Kidney epithelial cell (primary cell): ENCODE results near the gene STOML1. TPM values are rescaled to one million over a fixed set of nuclear protein-coding genes. Genes with fewer than 3 reads are reported as not detected.

Source experiments
- DNase-seq: peaks from one replicate; pipeline ENCODE4 v3.0.0-alpha.2; 2010; ENCODE audit warnings: low read depth
- H3K27me3 ChIP-seq: 2 replicates; pipeline ENCODE4 v1.6.0; 2011; ENCODE audit warnings: low read length; ENCODE audit not compliant: control insufficient read depth, insufficient read depth
- H3K36me3 ChIP-seq: 2 replicates; pipeline ENCODE4 v1.5.1; 2011; ENCODE audit warnings: low read length; ENCODE audit not compliant: control insufficient read depth, insufficient read depth
- H3K4me3 ChIP-seq: 2 replicates; pipeline ENCODE4 v1.5.1; 2011; ENCODE audit warnings: low read depth, mild to moderate bottlenecking, control low read depth, low read length
- CTCF ChIP-seq: IDR thresholded peaks from 2 replicates; pipeline ENCODE4 v1.5.1; 2011; ENCODE audit warnings: mild to moderate bottlenecking, moderate library complexity, low read length, control low read depth, inconsistent platforms; ENCODE audit not compliant: insufficient read depth, poor library complexity, severe bottlenecking
- total RNA-seq: library from RNA; depleted of rRNA; stranded (reverse); fragments of >200 nt; gene quantifications from 2 replicates; pipeline ENCODE4 v1.2.3, GENCODE V29; 2015

STOML1 gene
- total RNA-seq, 1 donor from 2014 or later: 18.3 TPM

DNA sequence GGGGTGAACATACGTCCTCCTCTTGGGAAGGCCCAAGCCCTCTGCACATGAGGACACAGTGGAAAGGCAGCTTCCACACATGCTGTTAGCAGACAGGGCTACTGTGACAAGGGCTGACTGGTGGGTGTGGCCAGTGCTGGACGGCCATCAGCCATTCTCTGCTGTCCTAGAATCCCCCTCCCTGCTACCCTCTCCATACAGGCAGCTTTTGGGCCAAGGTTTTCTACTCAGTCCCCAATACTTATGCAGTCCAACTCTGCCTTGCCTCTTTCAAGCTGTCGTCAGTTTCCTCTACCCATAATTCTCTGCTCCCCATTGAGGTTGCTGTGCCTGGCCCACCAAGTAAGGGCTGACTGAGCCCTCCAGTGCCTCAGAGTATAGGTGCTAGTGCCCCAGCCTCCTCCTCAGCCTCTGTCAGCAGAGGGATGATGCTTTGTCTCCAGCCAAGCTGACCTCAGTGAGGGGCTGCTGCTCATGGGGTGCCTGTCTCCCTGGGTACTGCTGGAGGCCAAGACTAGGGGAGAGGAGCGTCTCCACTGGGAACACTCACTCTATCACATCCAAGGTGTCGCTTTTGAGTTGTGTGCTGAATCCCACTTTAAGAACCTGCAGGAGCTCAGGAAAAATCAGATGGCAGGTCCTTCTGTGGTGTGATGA is 63.0 kb downstream of the STOML1 start:
- no peak for TF ChIP-seq CTCF

More for the DNA sequence above, 63.0 kb downstream of the STOML1 start:
- DNase-seq: no peak
- no peaks in the 10 kb centered on the region for H3K27me3 ChIP-seq
- no peak overlapping the region for H3K4me3 ChIP-seq
- no peaks in the 10 kb centered on the region for H3K36me3 ChIP-seq

Other genes with a start within 250 kb of the STOML1 start
- gene INSYN1, start 238.9 kb downstream of the STOML1 start, total RNA-seq: 1.3 and 3.1 TPM in 2 replicates
- not detected in 2 replicates for gene TBC1D21, start 118.7 kb downstream of the STOML1 start, total RNA-seq
- gene LOXL1, start 65.8 kb downstream of the STOML1 start, total RNA-seq: 67.2 and 81.3 TPM in 2 replicates
- gene PML, start 2.4 kb upstream of the STOML1 start, total RNA-seq: 94.1 and 146 TPM in 2 replicates
- gene GOLGA6A, start 90.3 kb upstream of the STOML1 start, total RNA-seq: not detected in 2 replicates
- gene ISLR2, start 138.3 kb upstream of the STOML1 start, total RNA-seq: 1.0 and 1.2 TPM in 2 replicates
- gene ISLR, start 181.4 kb upstream of the STOML1 start, total RNA-seq: 0.25 and 0.48 TPM in 2 replicates
- 1.8 and 3.9 TPM in 2 replicates for gene STRA6, start 210.5 kb upstream of the STOML1 start, total RNA-seq
- 0.25 TPM in 1 of 2 replicates, not detected in the other for gene CCDC33, start 244.0 kb upstream of the STOML1 start, total RNA-seq